ENCODE results near the gene PURB. TPM values are rescaled to one million over a fixed set of nuclear protein-coding genes. Genes with fewer than 3 reads are reported as not detected.

The PURB gene
- total and polyA plus RNA-seq, 9 of the 15 experiments (the other 6 are each of a cell fraction or from before 2014, with no cell fraction given): 1.6 to 14.1 (median 8.8) TPM

- Histone ChIP-seq H3K9ac (ENCODE audit: insufficient read depth in 1 of 2, low read depth in 2 of 2, low read length in 2 of 2) (peak overlapping the region in 1 of 2 experiments; percentile 89; a peak in 1 of 4 replicates), H3K9me1 (ENCODE audit: control insufficient read depth, insufficient read depth, low read length) (no peaks in the 10 kb centered on the region), H3K27me3 (ENCODE audit: control insufficient read depth in 2 of 2, insufficient read depth in 2 of 2, low read length in 2 of 2) (no peaks in the 10 kb centered on the region), H3K9me3 (replicated peaks; ENCODE audit: control insufficient read depth, insufficient read depth, low read depth, low read length) (no peaks in the 10 kb centered on the region), H3K4me2 (ENCODE audit: insufficient read depth, low read length) (peak overlapping the region; percentile 58), H3K4me1 (replicated peaks in 1 of 2; ENCODE audit: control insufficient read depth in 2 of 2, insufficient read depth in 2 of 2, low read length in 2 of 2) (peaks cover 16 to 45% of the 10 kb centered on the region in 2 experiments), H4K20me1 (replicated peaks; ENCODE audit: control insufficient read depth, insufficient read depth, low read length) (peaks cover 47% of the 10 kb centered on the region), H3K79me2 (ENCODE audit: control insufficient read depth, insufficient read depth, low read length) (peaks cover 83% of the 10 kb centered on the region), H3K36me3 (ENCODE audit: control insufficient read depth, insufficient read depth, low read length) (peaks cover 51% of the 10 kb centered on the region), H3K4me3 (peak overlapping the region; percentile 78; the same call in 1 of the 2 replicates), H2AFZ (ENCODE audit: low read depth, low read length) (no peak overlapping the region), H3K27ac (ENCODE audit: extremely low read depth, low read depth, low read length) (peak overlapping the region; percentile 31; the same call in 1 of the 3 replicates)
- WGBS (ENCODE audit: insufficient coverage, low coverage, missing lambda C conversion rate): 26% methylated on average over 3 of the region's 3 CpGs
- POLR2A ChIA-PET: interaction anchor here (1.5 to 3.6 kb wide), 8 partner anchors 10 to 314 kb away, joined by 3 to 23 read pairs (median 9); partner anchors contain the start of gene H2AZ2
- FAIRE-seq (no peak), DNase-seq (ENCODE audit: extremely low read depth in 1 of 4, low spot score in 3 of 4) (no peak), ATAC-seq (no peak)
- intact Hi-C loops (cut with micrococcal nuclease): loop anchor here (5.0 kb wide), 1 partner anchor 104 kb away; no protein-coding TSS in a partner anchor
- in situ Hi-C loops (cut with MboI): no loop called here
- no TSS peak for BruUV-seq (replicated peaks)
- CTCF ChIA-PET (ENCODE audit: low intra/inter-chr PET ratio): interaction anchor here (0.6 kb wide), 1 partner anchor 116 kb away, joined by 3 read pairs; no protein-coding TSS in a partner anchor
- TF ChIP-seq ZNF316 (IDR thresholded peaks at IDR 0.05) (peak; percentile 23; the same call in 1 of the 2 replicates), FOXK1 (CRISPR knock-in tag; IDR thresholded peaks at IDR 0.05; ENCODE audit: borderline replicate concordance) (no peak)
Observed at GRCh38 chr7:44882899-44883298, 2.4 kb downstream of the PURB start.

GRCh38 chr7:44881610-44882009 is 3.7 kb downstream of the PURB start:
- H4K20me1 ChIP-seq (replicated peaks; ENCODE audit: control insufficient read depth, insufficient read depth, low read length): peaks cover 47% of the 10 kb centered on the region
- intact Hi-C loops (cut with micrococcal nuclease) (loop anchor here (5.0 kb wide), 1 partner anchor 106 kb away; no protein-coding TSS in a partner anchor), in situ Hi-C loops (cut with MboI) (no loop called here)
- H3K27me3 ChIP-seq (ENCODE audit: control insufficient read depth in 2 of 2, insufficient read depth in 2 of 2, low read length in 2 of 2): no peaks in the 10 kb centered on the region
- H3K36me3 ChIP-seq (ENCODE audit: control insufficient read depth, insufficient read depth, low read length): peaks cover 51% of the 10 kb centered on the region
- peak overlapping the region; percentile 31; the same call in 2 of the 3 replicates for H3K27ac ChIP-seq (ENCODE audit: extremely low read depth, low read depth, low read length)
- CTCF ChIA-PET (ENCODE audit: low intra/inter-chr PET ratio): no interaction called here
- ATAC-seq (no peak), DNase-seq (ENCODE audit: extremely low read depth in 1 of 4, low spot score in 3 of 4) (no peak), FAIRE-seq (no peak)
- H3K9ac ChIP-seq (ENCODE audit: insufficient read depth in 1 of 2, low read depth in 2 of 2, low read length in 2 of 2): peak overlapping the region in 1 of 2 experiments; percentile 55; a peak in 2 of 4 replicates
- no peaks in the 10 kb centered on the region for H3K9me1 ChIP-seq (ENCODE audit: control insufficient read depth, insufficient read depth, low read length)
- peaks cover 86% of the 10 kb centered on the region for H3K79me2 ChIP-seq (ENCODE audit: control insufficient read depth, insufficient read depth, low read length)
- peaks cover 14 to 50% of the 10 kb centered on the region in 2 experiments for H3K4me1 ChIP-seq (replicated peaks in 1 of 2; ENCODE audit: control insufficient read depth in 2 of 2, insufficient read depth in 2 of 2, low read length in 2 of 2)
- peak overlapping the region; percentile 78 for H3K4me3 ChIP-seq
- POLR2A ChIA-PET: interaction anchor here (0.6 to 3.6 kb wide), 17 partner anchors 8 to 313 kb away, joined by 3 to 23 read pairs (median 4); partner anchors contain the start of gene H2AZ2
- no TSS peak for BruUV-seq (replicated peaks)
- H2AFZ ChIP-seq (ENCODE audit: low read depth, low read length): no peak overlapping the region
- H3K4me2 ChIP-seq (ENCODE audit: insufficient read depth, low read length): peak overlapping the region; percentile 58
- no peaks in the 10 kb centered on the region for H3K9me3 ChIP-seq (replicated peaks; ENCODE audit: control insufficient read depth, insufficient read depth, low read depth, low read length)
- TF ChIP-seq SPI1 (IDR thresholded peaks at IDR 0.05; ENCODE audit: borderline replicate concordance, low read depth, low read length) (peak; percentile 33; the same call in 1 of the 2 replicates), GTF2E2 (tag; IDR thresholded peaks at IDR 0.05) (peak; percentile 24; the same call in 1 of the 2 replicates), IFI16 (CRISPR knock-in tag; IDR thresholded peaks at IDR 0.05) (no peak), MAFF (IDR thresholded peaks at IDR 0.05; ENCODE audit: low read length) (0 out of 2 replicates have a peak, but pooled peaks have one; percentile 4), ZNF589 (CRISPR knock-in tag; IDR thresholded peaks at IDR 0.05; ENCODE audit: low read depth) (peak; percentile 53; the same call in 1 of the 2 replicates), POLR2A (conservative IDR thresholded peaks at IDR 0.05) (no peak), GABPA (tag; conservative IDR thresholded peaks at IDR 0.05; ENCODE audit: low read depth) (0 out of 2 replicates have a peak, but pooled peaks have one; percentile 13), HINFP (tag; conservative IDR thresholded peaks at IDR 0.05; ENCODE audit: low read depth) (no peak), MEIS2 (IDR thresholded peaks at IDR 0.05; ENCODE audit: partially characterized antibody) (peak; percentile 8), MAFK (IDR thresholded peaks at IDR 0.05; ENCODE audit: low read length) (0 out of 2 replicates have a peak, but pooled peaks have one; percentile 4)

Measured in K562 (cell line).